ENCODE data around the gene VPS16. TPM values are rescaled to one million over a fixed set of nuclear protein-coding genes. Genes with fewer than 3 reads are reported as not detected.

VPS16 gene
- total RNA-seq, 6 experiments from 2014 or later, result 17.2 to 22.2 (median 19.1) TPM

- intact Hi-C loops (cut with DNase I), result no loop called here
- TF ChIP-seq CTCF (IDR thresholded peaks at IDR 0.05) (no peak), POLR2A (IDR thresholded peaks at IDR 0.05) (no peak)
- DNase-seq, result no peak
- H3K9me3 ChIP-seq, result no peaks in the 10 kb centered on the region
- no peak for ATAC-seq
- no peak overlapping the region for H3K27ac ChIP-seq
- H3K4me3 ChIP-seq, result no peak overlapping the region
- 90% methylated on average over 4 of the region's 6 CpGs for WGBS (ENCODE audit: insufficient coverage, low coverage, low lambda C conversion rate, missing lambda C conversion rate)
- H3K36me3 ChIP-seq, result no peaks in the 10 kb centered on the region
- peaks cover 0 to 17% (median 2%) of the 10 kb centered on the region in 4 donors for H3K4me1 ChIP-seq
- no peaks in the 10 kb centered on the region for H3K27me3 ChIP-seq
Observed at GRCh38 chr20:2837221-2837960, 3.2 kb upstream of the VPS16 start.

- Histone ChIP-seq H3K36me3 (no peaks in the 10 kb centered on the region), H3K9me3 (no peaks in the 10 kb centered on the region), H3K27me3 (no peaks in the 10 kb centered on the region), H3K4me1 (peaks cover 0 to 17% (median 2%) of the 10 kb centered on the region in 4 donors), H3K4me3 (no peak overlapping the region), H3K27ac (no peak overlapping the region)
- 100% methylated on average over 5 of the region's 19 CpGs for WGBS (ENCODE audit: insufficient coverage, low coverage, low lambda C conversion rate, missing lambda C conversion rate)
- no peak for ATAC-seq
- intact Hi-C loops (cut with DNase I), result no loop called here
- no peak for TF ChIP-seq CTCF (IDR thresholded peaks at IDR 0.05)
- TF ChIP-seq POLR2A (IDR thresholded peaks at IDR 0.05), result no peak
- no peak for DNase-seq
Observed at GRCh38 chr20:2838170-2838797, 2.3 kb upstream of the VPS16 start.

GRCh38 chr20:2838847-2839671 is 1.5 kb upstream of the VPS16 start:
- Histone ChIP-seq H3K9me3 (no peaks in the 10 kb centered on the region), H3K4me1 (peaks cover 0 to 17% (median 2%) of the 10 kb centered on the region in 4 donors), H3K27ac (no peak overlapping the region), H3K4me3 (no peak overlapping the region), H3K36me3 (no peaks in the 10 kb centered on the region), H3K27me3 (no peaks in the 10 kb centered on the region)
- ATAC-seq, result no peak
- WGBS (ENCODE audit: insufficient coverage, low coverage, low lambda C conversion rate, missing lambda C conversion rate), result 82% methylated on average over 3 of the region's 15 CpGs
- TF ChIP-seq POLR2A (IDR thresholded peaks at IDR 0.05) (no peak), CTCF (IDR thresholded peaks at IDR 0.05) (no peak)
- intact Hi-C loops (cut with DNase I), result no loop called here
- no peak for DNase-seq

GRCh38 chr20:2839732-2840137 is 810 bp upstream of the VPS16 start:
- Histone ChIP-seq H3K4me3 (peak overlapping the region; percentile 83 to 97 (median 96)), H3K27ac (peak overlapping the region in 1 of 3 donors; percentile 71), H3K9me3 (no peaks in the 10 kb centered on the region), H3K27me3 (no peaks in the 10 kb centered on the region), H3K4me1 (peaks cover 0 to 17% (median 2%) of the 10 kb centered on the region in 4 donors), H3K36me3 (no peaks in the 10 kb centered on the region)
- DNase-seq, result no peak
- intact Hi-C loops (cut with DNase I), result no loop called here
- no peak for ATAC-seq
- WGBS (ENCODE audit: insufficient coverage, low coverage, low lambda C conversion rate, missing lambda C conversion rate), result no CpG with 5 or more reads among the region's 21 CpGs
- TF ChIP-seq CTCF (IDR thresholded peaks at IDR 0.05) (no peak), POLR2A (IDR thresholded peaks at IDR 0.05) (no peak)
